GM23338 (cell line): Measurements from ENCODE around the gene NFIA. TPM values are rescaled to one million over a fixed set of nuclear protein-coding genes. Genes with fewer than 3 reads are reported as not detected.

Experiments
- ATAC-seq: fragments of 200-7000 bp; cut with Tn5 transposase; 3 replicates; pipeline ENCODE4 v1.9.1; 2020
- DNase-seq: peaks from one replicate; pipeline ENCODE4 v3.0.0-alpha.2; 2015; ENCODE audit warnings: low spot score
- H2AFZ ChIP-seq: fragments of 200-600 bp; sonication (generic); 2 replicates; pipeline ENCODE4 v1.8.0; 2016; ENCODE audit warnings: antibody characterized with exemption, mild to moderate bottlenecking, moderate library complexity
- H3F3A ChIP-seq: fragments of 200-600 bp; sonication (generic); replicated peaks from 2 replicates; pipeline ENCODE4 v1.8.0; 2017; ENCODE audit warnings: antibody characterized with exemption, mixed run types, low read depth
- H3K27ac ChIP-seq: fragments of 200-600 bp; sonication (generic); 2 replicates; pipeline ENCODE4 v1.6.1; 2016; ENCODE audit warnings: low read depth
- H3K27me3 ChIP-seq: fragments of 200-600 bp; sonication (generic); 2 replicates; pipeline ENCODE4 v1.8.0; 2016; ENCODE audit warnings: mild to moderate bottlenecking, mixed run types, moderate library complexity; ENCODE audit not compliant: insufficient read depth
- H3K36me3 ChIP-seq: fragments of 200-600 bp; sonication (generic); 2 replicates; pipeline ENCODE4 v1.8.0; 2016; ENCODE audit warnings: mild to moderate bottlenecking; ENCODE audit not compliant: insufficient read depth
- H3K4me1 ChIP-seq: fragments of 200-600 bp; sonication (generic); 2 replicates; pipeline ENCODE4 v1.8.0; 2016; ENCODE audit warnings: mild to moderate bottlenecking, moderate library complexity; ENCODE audit not compliant: insufficient read depth
- H3K4me2 ChIP-seq: fragments of 200-600 bp; sonication (generic); 2 replicates; pipeline ENCODE4 v1.7.1; 2017; ENCODE audit warnings: mixed run types
- H3K4me3 ChIP-seq: fragments of 200-600 bp; sonication (generic); 2 replicates; pipeline ENCODE4 v1.6.1; 2016; ENCODE audit warnings: mixed run types
- H3K79me2 ChIP-seq: fragments of 200-600 bp; sonication (generic); replicated peaks from 2 replicates; pipeline ENCODE4 v1.8.0; 2017; ENCODE audit warnings: mild to moderate bottlenecking; ENCODE audit not compliant: insufficient read depth
- H3K9me2 ChIP-seq: fragments of 200-600 bp; sonication (generic); 2 replicates; pipeline ENCODE4 v1.8.0; 2017; ENCODE audit not compliant: insufficient read depth
- H4K20me1 ChIP-seq: fragments of 200-600 bp; sonication (generic); replicated peaks from 2 replicates; pipeline ENCODE4 v1.8.0; 2017; ENCODE audit warnings: mild to moderate bottlenecking; ENCODE audit not compliant: insufficient read depth
- H3K27ac Mint-ChIP-seq: 2 replicates; pipeline ENCODE4 v1.8.0; 2020; ENCODE audit warnings: inconsistent platforms, mild to moderate bottlenecking, moderate library complexity, mixed read lengths
- H3K27me3 Mint-ChIP-seq: 3 replicates; pipeline ENCODE4 v1.8.0; 2022; ENCODE audit warnings: low read depth, mild to moderate bottlenecking, moderate library complexity, mixed read lengths, inconsistent platforms; ENCODE audit not compliant: insufficient read depth, poor library complexity
- H3K36me3 Mint-ChIP-seq: 3 replicates; pipeline ENCODE4 v1.8.0; 2021; ENCODE audit warnings: low read depth, mild to moderate bottlenecking, inconsistent platforms, moderate library complexity, mixed read lengths
- H3K4me1 Mint-ChIP-seq: 3 replicates; pipeline ENCODE4 v1.8.0; 2020; ENCODE audit warnings: mild to moderate bottlenecking, inconsistent platforms, mixed read lengths
- H3K4me3 Mint-ChIP-seq: 3 replicates; pipeline ENCODE4 v1.8.0; 2021; ENCODE audit warnings: moderate library complexity, mild to moderate bottlenecking, inconsistent platforms, mixed read lengths
- H3K9me3 Mint-ChIP-seq: 3 replicates; pipeline ENCODE4 v1.8.0; 2020; ENCODE audit warnings: moderate library complexity, mild to moderate bottlenecking, inconsistent platforms, mixed read lengths
- CTCF ChIP-seq, 2 experiments: fragments of 200-600 bp in 1 of 2; sonication (generic) in 1 of 2; conservative IDR thresholded peaks; 2 replicates each; pipeline versions ENCODE4 v1.5.1 to v1.6.1; 2016 to 2017; ENCODE audit warnings: antibody characterized with exemption in 2 of 2, low read depth in 2 of 2, mild to moderate bottlenecking in 2 of 2, moderate library complexity in 1 of 2
- EZH2 ChIP-seq: fragments of 200-600 bp; sonication (generic); IDR thresholded peaks from one replicate; pipeline ENCODE4 v1.8.0; 2017; ENCODE audit warnings: antibody characterized with exemption, mild to moderate bottlenecking, low read depth; ENCODE audit not compliant: unreplicated experiment
- EZH2phosphoT487 ChIP-seq: fragments of 200-600 bp; sonication (generic); IDR thresholded peaks from one replicate; pipeline ENCODE4 v1.8.1; 2018; ENCODE audit warnings: antibody characterized with exemption; ENCODE audit not compliant: unreplicated experiment
- POLR2AphosphoS5 ChIP-seq: IDR thresholded peaks from 2 replicates; pipeline ENCODE4 v1.6.1; 2016; ENCODE audit warnings: antibody characterized with exemption, low read depth
- REST ChIP-seq: IDR thresholded peaks from one replicate; pipeline ENCODE4 v1.6.1; 2018; ENCODE audit warnings: antibody characterized with exemption; ENCODE audit not compliant: unreplicated experiment
- ZNF114 ChIP-seq: fragments of 250-450 bp; sonication (Bioruptor Pico); IDR thresholded peaks from 2 replicates; pipeline ENCODE4 v1.5.0; 2020; ENCODE audit warnings: mild to moderate bottlenecking, moderate library complexity
- ZNF462 ChIP-seq: fragments of 250-450 bp; sonication (Bioruptor Pico); IDR thresholded peaks from 2 replicates; pipeline ENCODE4 v1.5.0; 2020; ENCODE audit warnings: mild to moderate bottlenecking, moderate library complexity
- polyA plus RNA-seq: library from polyadenylated mRNA; unstranded; fragments of >200 nt; fragmentation: Nextera tagmentation; extraction: Ambion mirVana; gene quantifications from 2 replicates; pipeline ENCODE4 v1.2.1, GENCODE V29; 2016
- total RNA-seq: library from RNA; depleted of rRNA; stranded (reverse); fragments of >200 nt; shearing (Covaris generic); gene quantifications from 2 replicates; pipeline ENCODE4 v1.2.3, GENCODE V29; 2014

The NFIA gene
- total and polyA plus RNA-seq, 2 experiments from 2014 or later = 0.97 to 2.3 TPM

- H3K79me2 ChIP-seq = no peaks in the 10 kb centered on the region
- no peak overlapping the region for H3K4me3 ChIP-seq
- Mint-ChIP-seq H3K36me3 (no peaks in the 10 kb centered on the region), H3K9me3 (no peaks in the 10 kb centered on the region), H3K27me3 (peaks cover 3% of the 10 kb centered on the region), H3K27ac (no peak overlapping the region), H3K4me1 (peaks cover 30% of the 10 kb centered on the region), H3K4me3 (no peak overlapping the region)
- TF ChIP-seq CTCF (conservative IDR thresholded peaks at IDR 0.05; ENCODE audit: low read depth in 2 of 2) = no peak
- TF ChIP-seq POLR2AphosphoS5 = no peak
- TF ChIP-seq EZH2phosphoT487 = no peak
- TF ChIP-seq EZH2 = no peak
- no peaks in the 10 kb centered on the region for H3K9me2 ChIP-seq
- DNase-seq (no peak), ATAC-seq (no peak)
- H3F3A ChIP-seq = no peaks in the 10 kb centered on the region
- H3K27me3 ChIP-seq = no peaks in the 10 kb centered on the region
- H3K36me3 ChIP-seq = no peaks in the 10 kb centered on the region
- no peak overlapping the region for H3K4me2 ChIP-seq
- H3K27ac ChIP-seq = no peak overlapping the region
- no peak overlapping the region for H2AFZ ChIP-seq
- peaks cover 7% of the 10 kb centered on the region for H3K4me1 ChIP-seq
- H4K20me1 ChIP-seq = no peaks in the 10 kb centered on the region
Observed at GRCh38 chr1:61149010-61149860, 66.9 kb downstream of the NFIA start.

GRCh38 chr1:61151565-61151964 is 69.2 kb downstream of the NFIA start:
- Mint-ChIP-seq H3K4me1 (peaks cover 28% of the 10 kb centered on the region), H3K36me3 (no peaks in the 10 kb centered on the region), H3K4me3 (no peak overlapping the region), H3K27me3 (peaks cover 3% of the 10 kb centered on the region), H3K9me3 (no peaks in the 10 kb centered on the region), H3K27ac (no peak overlapping the region)
- Histone ChIP-seq H3K9me2 (no peaks in the 10 kb centered on the region), H3K27me3 (no peaks in the 10 kb centered on the region), H3K27ac (no peak overlapping the region), H3K4me2 (no peak overlapping the region), H3K4me3 (no peak overlapping the region), H3K4me1 (peaks cover 6% of the 10 kb centered on the region; the same call in 1 of the 2 replicates), H3K79me2 (no peaks in the 10 kb centered on the region), H3F3A (no peaks in the 10 kb centered on the region), H2AFZ (no peak overlapping the region; the same call in 1 of the 2 replicates), H3K36me3 (no peaks in the 10 kb centered on the region), H4K20me1 (no peaks in the 10 kb centered on the region)
- ATAC-seq (no peak), DNase-seq (no peak)
- TF ChIP-seq POLR2AphosphoS5 (no peak), ZNF114 (CRISPR knock-in tag) (no peak), ZNF462 (CRISPR knock-in tag) (no peak), EZH2phosphoT487 (no peak), REST (no peak)
